Measurements from ENCODE around the gene SCAF8. TPM values are rescaled to one million over a fixed set of nuclear protein-coding genes. Genes with fewer than 3 reads are reported as not detected.

The SCAF8 gene
- total and polyA plus RNA-seq, 9 donors = 21.9 to 66.1 (median 54.3) TPM

DNA sequence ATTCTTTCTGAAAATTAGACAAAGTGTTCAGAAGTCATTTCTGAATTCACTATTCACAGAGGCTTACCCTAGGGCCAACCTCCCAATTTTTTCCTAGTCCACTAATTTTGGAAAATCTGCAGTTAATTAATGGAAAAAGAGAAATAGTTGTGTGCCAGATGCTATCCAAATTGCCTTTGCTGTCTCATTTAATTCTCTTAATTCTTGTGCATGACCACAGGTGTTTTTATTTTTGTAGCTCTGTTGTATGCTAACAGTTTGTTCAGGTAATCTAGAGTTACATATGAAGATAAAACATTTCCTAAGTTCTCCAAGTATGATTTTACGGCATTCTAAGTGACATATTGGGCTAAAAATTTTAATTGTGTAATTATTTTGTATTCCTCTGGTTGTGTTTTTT lies 96.8 kb downstream of the SCAF8 start:
- intact Hi-C loops (cut with DNase I) = no loop called here
- no peaks in the 10 kb centered on the region for H3K9me3 ChIP-seq
- H3K27ac ChIP-seq = no peak overlapping the region
- H3K4me3 ChIP-seq = no peak overlapping the region
- H3K36me3 ChIP-seq = no peaks in the 10 kb centered on the region
- TF ChIP-seq, protein P1, sequence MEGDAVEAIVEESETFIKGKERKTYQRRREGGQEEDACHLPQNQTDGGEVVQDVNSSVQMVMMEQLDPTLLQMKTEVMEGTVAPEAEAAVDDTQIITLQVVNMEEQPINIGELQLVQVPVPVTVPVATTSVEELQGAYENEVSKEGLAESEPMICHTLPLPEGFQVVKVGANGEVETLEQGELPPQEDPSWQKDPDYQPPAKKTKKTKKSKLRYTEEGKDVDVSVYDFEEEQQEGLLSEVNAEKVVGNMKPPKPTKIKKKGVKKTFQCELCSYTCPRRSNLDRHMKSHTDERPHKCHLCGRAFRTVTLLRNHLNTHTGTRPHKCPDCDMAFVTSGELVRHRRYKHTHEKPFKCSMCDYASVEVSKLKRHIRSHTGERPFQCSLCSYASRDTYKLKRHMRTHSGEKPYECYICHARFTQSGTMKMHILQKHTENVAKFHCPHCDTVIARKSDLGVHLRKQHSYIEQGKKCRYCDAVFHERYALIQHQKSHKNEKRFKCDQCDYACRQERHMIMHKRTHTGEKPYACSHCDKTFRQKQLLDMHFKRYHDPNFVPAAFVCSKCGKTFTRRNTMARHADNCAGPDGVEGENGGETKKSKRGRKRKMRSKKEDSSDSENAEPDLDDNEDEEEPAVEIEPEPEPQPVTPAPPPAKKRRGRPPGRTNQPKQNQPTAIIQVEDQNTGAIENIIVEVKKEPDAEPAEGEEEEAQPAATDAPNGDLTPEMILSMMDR (IDR thresholded peaks at IDR 0.05) = no peak
- TF ChIP-seq POLR2A (IDR thresholded peaks at IDR 0.05) (no peak), EP300 (IDR thresholded peaks at IDR 0.05) (no peak)
- no peak for DNase-seq
- H3K27me3 ChIP-seq = no peaks in the 10 kb centered on the region
- 94 to 98% (median 97%) methylated on average over 1 of the region's 1 CpG for WGBS, 3 donors
- peaks cover 3% of the 10 kb centered on the region for H3K4me1 ChIP-seq (ENCODE audit: insufficient read depth)

DNA sequence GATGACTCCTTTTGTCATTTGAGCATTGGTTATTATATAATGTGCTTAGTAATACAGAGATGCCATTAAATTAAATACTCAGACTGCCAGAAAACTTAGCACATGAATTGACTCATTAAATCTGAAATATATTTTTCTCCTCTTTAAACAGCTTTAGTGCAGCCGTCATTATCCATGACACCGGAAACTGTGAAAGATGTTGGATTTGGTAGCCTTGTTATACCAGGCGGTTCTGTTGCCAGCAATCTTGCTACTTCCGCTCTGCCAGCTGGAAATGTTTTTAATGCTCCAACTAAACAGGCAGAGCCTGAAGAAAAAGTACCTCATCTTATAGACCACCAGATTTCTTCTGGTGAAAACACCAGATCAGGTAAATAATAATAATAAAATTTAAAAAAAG lies 97.6 kb downstream of the SCAF8 start:
- intact Hi-C loops (cut with DNase I) = no loop called here
- Histone ChIP-seq H3K4me3 (no peak overlapping the region), H3K9me3 (no peaks in the 10 kb centered on the region), H3K27ac (no peak overlapping the region), H3K4me1 (ENCODE audit: insufficient read depth) (peaks cover 3% of the 10 kb centered on the region), H3K36me3 (no peaks in the 10 kb centered on the region), H3K27me3 (no peaks in the 10 kb centered on the region)
- TF ChIP-seq POLR2A (IDR thresholded peaks at IDR 0.05) (no peak), EP300 (IDR thresholded peaks at IDR 0.05) (no peak)
- TF ChIP-seq, protein P1 (IDR thresholded peaks at IDR 0.05) = no peak
- no peak for DNase-seq
- WGBS, 3 donors = 91 to 95% (median 93%) methylated on average over 4 of the region's 4 CpGs

DNA sequence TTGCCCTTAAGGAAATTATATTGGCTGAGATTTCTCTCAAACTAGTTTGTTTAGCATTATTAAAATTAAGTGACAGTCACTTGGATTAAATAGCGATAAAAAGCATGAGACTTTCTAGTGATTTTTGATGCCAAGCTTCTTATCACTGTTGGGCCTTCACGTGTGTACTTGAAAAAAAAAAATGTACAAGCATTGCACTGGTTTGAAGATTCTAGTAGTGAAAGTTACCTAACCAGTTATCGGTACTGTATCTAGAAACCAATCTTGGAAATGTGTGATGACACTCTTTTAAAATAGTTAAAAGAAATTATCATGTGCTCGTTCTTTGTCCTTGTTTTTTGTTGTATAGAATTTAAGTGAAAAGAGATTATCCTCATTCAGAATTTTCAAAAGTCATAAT lies 102.1 kb downstream of the SCAF8 start:
- Histone ChIP-seq H3K27me3 (no peaks in the 10 kb centered on the region), H3K9me3 (no peaks in the 10 kb centered on the region), H3K4me3 (no peak overlapping the region), H3K27ac (no peak overlapping the region), H3K4me1 (ENCODE audit: insufficient read depth) (peaks cover 3% of the 10 kb centered on the region), H3K36me3 (no peaks in the 10 kb centered on the region)
- WGBS, 3 donors = 52 to 54% (median 53%) methylated on average over 4 of the region's 4 CpGs
- no peak for DNase-seq
- intact Hi-C loops (cut with DNase I) = no loop called here
- TF ChIP-seq, protein P1 (IDR thresholded peaks at IDR 0.05) = no peak
- no peak for TF ChIP-seq POLR2A (IDR thresholded peaks at IDR 0.05)
- TF ChIP-seq EP300 (IDR thresholded peaks at IDR 0.05) = no peak

DNA sequence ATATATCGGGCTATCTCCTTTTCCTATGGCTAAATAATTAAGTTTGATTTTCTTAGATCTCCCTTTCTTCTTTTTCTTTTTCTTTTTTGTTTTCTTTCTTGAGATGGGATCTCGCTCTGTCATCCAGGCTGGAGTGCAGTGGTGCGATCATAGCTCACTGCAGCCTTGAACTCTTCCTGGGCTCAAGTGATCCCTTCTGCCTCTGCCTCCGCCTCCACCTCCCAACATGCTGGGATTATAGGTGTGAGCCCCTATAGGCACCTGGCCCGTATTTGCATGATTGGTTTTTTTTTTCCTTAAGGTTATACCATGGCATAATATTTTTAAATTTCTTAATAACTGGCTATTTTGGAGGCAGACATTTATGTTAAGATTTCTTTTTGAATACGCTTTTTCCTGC lies 106.3 kb downstream of the SCAF8 start:
- no peaks in the 10 kb centered on the region for H3K27me3 ChIP-seq
- no peak for DNase-seq
- intact Hi-C loops (cut with DNase I) = no loop called here
- no peaks in the 10 kb centered on the region for H3K36me3 ChIP-seq
- WGBS, 3 donors = 94% methylated on average over 6 of the region's 6 CpGs
- TF ChIP-seq EP300 (IDR thresholded peaks at IDR 0.05) = no peak
- no peak for TF ChIP-seq POLR2A (IDR thresholded peaks at IDR 0.05)
- TF ChIP-seq, protein P1 (IDR thresholded peaks at IDR 0.05) = no peak
- no peaks in the 10 kb centered on the region for H3K9me3 ChIP-seq
- H3K4me1 ChIP-seq (ENCODE audit: insufficient read depth) = peaks cover under 1% of the 10 kb centered on the region
- H3K27ac ChIP-seq = no peak overlapping the region
- no peak overlapping the region for H3K4me3 ChIP-seq

DNA sequence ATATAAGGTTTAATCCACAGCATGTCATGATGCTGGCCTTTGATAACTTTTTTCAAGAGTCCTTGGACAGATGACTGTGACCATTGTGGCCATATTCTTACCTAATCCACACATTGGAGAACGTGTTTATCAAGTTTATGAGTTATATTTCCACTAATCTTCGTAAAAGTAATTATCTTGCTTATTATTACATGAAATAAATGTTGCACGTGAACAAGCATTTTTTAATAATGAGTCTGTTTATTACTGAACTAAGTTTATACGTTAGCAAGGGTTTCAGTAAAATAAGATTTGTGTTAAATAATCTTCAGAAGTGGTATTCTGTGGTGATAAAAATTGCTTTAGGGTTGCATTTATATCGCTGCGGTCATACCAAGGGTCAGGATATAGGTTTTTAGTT lies 107.1 kb downstream of the SCAF8 start:
- Histone ChIP-seq H3K27ac (no peak overlapping the region), H3K9me3 (no peaks in the 10 kb centered on the region), H3K36me3 (no peaks in the 10 kb centered on the region), H3K4me1 (ENCODE audit: insufficient read depth) (no peaks in the 10 kb centered on the region), H3K27me3 (no peaks in the 10 kb centered on the region), H3K4me3 (no peak overlapping the region)
- 95 to 97% (median 96%) methylated on average over 6 of the region's 6 CpGs for WGBS, 3 donors
- TF ChIP-seq EP300 (IDR thresholded peaks at IDR 0.05) (no peak), POLR2A (IDR thresholded peaks at IDR 0.05) (no peak)
- TF ChIP-seq, protein P1 (IDR thresholded peaks at IDR 0.05) = no peak
- intact Hi-C loops (cut with DNase I) = no loop called here
- no peak for DNase-seq

Data from ovary (tissue), 9 donors.